Measurements from ENCODE around the gene RNU1-3. TPM values are rescaled to one million over a fixed set of nuclear protein-coding genes. Genes with fewer than 3 reads are reported as not detected.

Gene RNU1-3
- total and polyA plus RNA-seq, 2 donors (not counting 1 experiment from before 2014, with no cell fraction given) = 4,377 TPM; not detected in 1

GRCh38 chr1:16617114-16617631, 49.6 kb downstream of the RNU1-3 start:
- H3K9ac ChIP-seq (ENCODE audit: low read length) = no peak overlapping the region
- TF ChIP-seq, protein P1, sequence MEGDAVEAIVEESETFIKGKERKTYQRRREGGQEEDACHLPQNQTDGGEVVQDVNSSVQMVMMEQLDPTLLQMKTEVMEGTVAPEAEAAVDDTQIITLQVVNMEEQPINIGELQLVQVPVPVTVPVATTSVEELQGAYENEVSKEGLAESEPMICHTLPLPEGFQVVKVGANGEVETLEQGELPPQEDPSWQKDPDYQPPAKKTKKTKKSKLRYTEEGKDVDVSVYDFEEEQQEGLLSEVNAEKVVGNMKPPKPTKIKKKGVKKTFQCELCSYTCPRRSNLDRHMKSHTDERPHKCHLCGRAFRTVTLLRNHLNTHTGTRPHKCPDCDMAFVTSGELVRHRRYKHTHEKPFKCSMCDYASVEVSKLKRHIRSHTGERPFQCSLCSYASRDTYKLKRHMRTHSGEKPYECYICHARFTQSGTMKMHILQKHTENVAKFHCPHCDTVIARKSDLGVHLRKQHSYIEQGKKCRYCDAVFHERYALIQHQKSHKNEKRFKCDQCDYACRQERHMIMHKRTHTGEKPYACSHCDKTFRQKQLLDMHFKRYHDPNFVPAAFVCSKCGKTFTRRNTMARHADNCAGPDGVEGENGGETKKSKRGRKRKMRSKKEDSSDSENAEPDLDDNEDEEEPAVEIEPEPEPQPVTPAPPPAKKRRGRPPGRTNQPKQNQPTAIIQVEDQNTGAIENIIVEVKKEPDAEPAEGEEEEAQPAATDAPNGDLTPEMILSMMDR (IDR thresholded peaks at IDR 0.05) = no peak
- TF ChIP-seq EZH2 (IDR thresholded peaks at IDR 0.05; ENCODE audit: borderline replicate concordance, insufficient read depth, low read depth, low read length, poor library complexity, severe bottlenecking) = no peak
- no peaks in the 10 kb centered on the region for H3K9me3 ChIP-seq (ENCODE audit: control extremely low read depth in 1 of 3, control insufficient read depth in 2 of 3, insufficient read depth in 1 of 3, low read length in 2 of 3)
- DNase-seq (no peak), ATAC-seq (ENCODE audit: low read depth) (no peak)
- Mint-ChIP-seq H3K4me3 (no peak overlapping the region), H3K27me3 (no peaks in the 10 kb centered on the region), H3K4me1 (no peaks in the 10 kb centered on the region), H3K27ac (no peak overlapping the region), H3K9me3 (ENCODE audit: insufficient read depth) (no peaks in the 10 kb centered on the region)
- no peaks in the 10 kb centered on the region for H4K20me1 ChIP-seq (ENCODE audit: control insufficient read depth, insufficient read depth, low read length, poor library complexity, severe bottlenecking)
- no peak overlapping the region for H3K27ac ChIP-seq (ENCODE audit: low read length in 2 of 2)
- intact Hi-C loops (cut with micrococcal nuclease) = no loop called here
- H3K36me3 ChIP-seq (replicated peaks in 1 of 2; ENCODE audit: control extremely low read depth in 1 of 2, control insufficient read depth in 1 of 2, extremely low read depth in 1 of 2, insufficient read depth in 2 of 2, low read length in 1 of 2) = peaks cover 3 to 33% of the 10 kb centered on the region in 2 experiments
- ChIA-PET POLR2A (interaction anchor here (0.7 to 1.3 kb wide), 2 partner anchors 8 to 334 kb away, joined by 3 read pairs; no protein-coding TSS in a partner anchor), CTCF (interaction anchor here (0.8 to 4.1 kb wide), 8 partner anchors 7 to 538 kb away, joined by 3 to 60 read pairs (median 4); no protein-coding TSS in a partner anchor)
- WGBS (ENCODE audit: insufficient coverage) = 95% methylated on average over 20 of the region's 20 CpGs
- H3K79me2 ChIP-seq (ENCODE audit: control insufficient read depth, insufficient read depth, low read length) = no peaks in the 10 kb centered on the region
- H3K4me3 ChIP-seq (ENCODE audit: control extremely low read depth in 1 of 5, extremely low read depth in 1 of 5, insufficient read depth in 1 of 5, low read depth in 2 of 5, low read length in 4 of 5) = no peak overlapping the region
- H3K4me2 ChIP-seq (replicated peaks; ENCODE audit: low read depth, low read length, poor library complexity, severe bottlenecking) = no peak overlapping the region
- H3K4me1 ChIP-seq (ENCODE audit: control insufficient read depth in 2 of 2, insufficient read depth in 2 of 2, low read length in 2 of 2) = peaks cover 16 to 18% of the 10 kb centered on the region in 2 donors
- H2AFZ ChIP-seq (ENCODE audit: insufficient read depth, low read depth, low read length, poor library complexity, severe bottlenecking) = no peak overlapping the region
- H3K27me3 ChIP-seq (replicated peaks in 1 of 4; ENCODE audit: control extremely low read depth in 1 of 4, control insufficient read depth in 3 of 4, insufficient read depth in 4 of 4, low read length in 3 of 4) = peaks cover 0 to 8% (median 4%) of the 10 kb centered on the region in 4 experiments

Small RNAs within 50 kb of the gene (small RNA-seq; reads per million reads assigned to genes)
- gene RNU1-3 (ENCODE audit: insufficient read length, low read depth, low replicate concordance) = not detected

Other genes starting within 250 kb of the RNU1-3 start
- not detected in 2 replicates for gene SPATA21, start 229.5 kb downstream of the RNU1-3 start, total RNA-seq
- 0.01 TPM in 1 of 2 replicates, not detected in the other for gene SPATA21, start 229.5 kb downstream of the RNU1-3 start, polyA plus RNA-seq
- gene NECAP2, start 226.2 kb downstream of the RNU1-3 start, total RNA-seq = 77.3 and 78.5 TPM in 2 replicates
- gene NECAP2, start 226.2 kb downstream of the RNU1-3 start, polyA plus RNA-seq = 70.4 and 81.5 TPM in 2 replicates
- 4,377 and 4,541 TPM in 2 replicates for gene RNU1-1, start 152.7 kb downstream of the RNU1-3 start, total RNA-seq
- not detected in 2 replicates for gene RNU1-1, start 152.7 kb downstream of the RNU1-3 start, polyA plus RNA-seq
- gene NBPF1, start 53.4 kb downstream of the RNU1-3 start, total RNA-seq = 64.1 and 66.3 TPM in 2 replicates
- gene NBPF1, start 53.4 kb downstream of the RNU1-3 start, polyA plus RNA-seq = 10.1 and 19.1 TPM in 2 replicates
- 4,377 and 4,541 TPM in 2 replicates for gene RNU1-4, start 73.6 kb upstream of the RNU1-3 start, total RNA-seq
- not detected in 2 replicates for gene RNU1-4, start 73.6 kb upstream of the RNU1-3 start, polyA plus RNA-seq
- 4,377 and 4,541 TPM in 2 replicates for gene RNU1-2, start 229.0 kb upstream of the RNU1-3 start, total RNA-seq
- gene RNU1-2, start 229.0 kb upstream of the RNU1-3 start, polyA plus RNA-seq = not detected in 2 replicates